Vagina (tissue), 2 donors: ENCODE data around the gene PTPRD.

ENCODE experiments used
- CTCF ChIP-seq, 3 experiments: fragments of 450-650 bp in 2 of 3; fragments of 200-600 bp in 1 of 3; sonication (generic) in 1 of 3; IDR thresholded peaks; one replicate each; pipeline ENCODE4 v1.5.1; 2017 to 2019; ENCODE audit warnings: antibody characterized with exemption in 3 of 3, mild to moderate bottlenecking in 2 of 3, moderate library complexity in 2 of 3
- POLR2A ChIP-seq, 2 donors: fragments of 450-650 bp; IDR thresholded peaks; one replicate each; pipeline ENCODE4 v1.6.1; 2017; ENCODE audit warnings: antibody characterized with exemption in 2 of 2, mild to moderate bottlenecking in 2 of 2, moderate library complexity in 2 of 2

GRCh38 chr9:8781458-8781857 lies 1831.3 kb downstream of the PTPRD start:
- TF ChIP-seq CTCF (IDR thresholded peaks at IDR 0.05) (no peak), POLR2A (IDR thresholded peaks at IDR 0.05) (no peak)
